Parathyroid adenoma (tissue), 2 donors: ENCODE results near the gene SNAPC1.

ENCODE experiments used
- H2AFZ ChIP-seq: fragments of 300-600 bp; sonication (generic); one replicate; pipeline ENCODE4 v1.7.0; 2017; ENCODE audit warnings: antibody characterized with exemption, mild to moderate bottlenecking
- H3K27ac ChIP-seq: fragments of 300-600 bp; sonication (generic); one replicate; pipeline ENCODE4 v1.7.0; 2017
- H3K27me3 ChIP-seq: fragments of 300-600 bp; sonication (generic); one replicate; pipeline ENCODE4 v1.7.0; 2017; ENCODE audit warnings: low read length; ENCODE audit not compliant: control insufficient read depth, insufficient read depth
- H3K36me3 ChIP-seq: fragments of 300-600 bp; sonication (generic); one replicate; pipeline ENCODE4 v1.7.0; 2017; ENCODE audit warnings: low read length; ENCODE audit not compliant: control insufficient read depth, insufficient read depth
- H3K4me1 ChIP-seq: fragments of 300-600 bp; sonication (generic); one replicate; pipeline ENCODE4 v1.7.0; 2017; ENCODE audit warnings: control low read depth
- H3K4me2 ChIP-seq: fragments of 300-600 bp; sonication (generic); one replicate; pipeline ENCODE4 v1.7.0; 2017; ENCODE audit warnings: low read length
- H3K4me3 ChIP-seq: fragments of 300-600 bp; sonication (generic); one replicate; pipeline ENCODE4 v1.7.0; 2017; ENCODE audit warnings: low read depth, low read length
- H3K79me2 ChIP-seq: fragments of 300-600 bp; sonication (generic); one replicate; pipeline ENCODE4 v1.7.0; 2017; ENCODE audit warnings: control low read depth
- H3K9ac ChIP-seq: fragments of 300-600 bp; sonication (generic); one replicate; pipeline ENCODE4 v1.7.0; 2017; ENCODE audit warnings: mild to moderate bottlenecking
- H3K9me3 ChIP-seq: fragments of 300-600 bp; sonication (generic); one replicate; pipeline ENCODE4 v1.7.0; 2017; ENCODE audit warnings: low read length; ENCODE audit not compliant: control insufficient read depth
- CTCF ChIP-seq: fragments of 300-600 bp; sonication (generic); IDR thresholded peaks from one replicate; pipeline ENCODE4 v1.7.0; 2017; ENCODE audit warnings: antibody characterized with exemption, mild to moderate bottlenecking
- donor health status: primary hyperparathyroidism.

SNAPC1 gene

GRCh38 chr14:61726778-61727658 is 35.2 kb upstream of the SNAPC1 start:
- Histone ChIP-seq H3K36me3 (no peaks in the 10 kb centered on the region), H3K9ac (no peak overlapping the region), H3K4me2 (no peak overlapping the region), H2AFZ (no peak overlapping the region), H3K9me3 (no peaks in the 10 kb centered on the region), H3K27ac (no peak overlapping the region), H3K79me2 (no peaks in the 10 kb centered on the region), H3K4me3 (no peak overlapping the region), H3K4me1 (no peaks in the 10 kb centered on the region), H3K27me3 (no peaks in the 10 kb centered on the region)
- TF ChIP-seq CTCF, result no peak

- Histone ChIP-seq H3K9me3 (no peaks in the 10 kb centered on the region), H3K9ac (no peak overlapping the region), H3K4me3 (no peak overlapping the region), H2AFZ (no peak overlapping the region), H3K27ac (no peak overlapping the region), H3K4me1 (no peaks in the 10 kb centered on the region), H3K79me2 (no peaks in the 10 kb centered on the region), H3K36me3 (no peaks in the 10 kb centered on the region), H3K27me3 (no peaks in the 10 kb centered on the region), H3K4me2 (no peak overlapping the region)
- peak; percentile 55 for TF ChIP-seq CTCF
These were observed 31.4 kb upstream of the SNAPC1 start for GRCh38 chr14:61730756-61731373.

- Histone ChIP-seq H3K9ac (no peak overlapping the region), H3K27ac (no peak overlapping the region), H3K4me3 (no peak overlapping the region), H3K4me2 (no peak overlapping the region), H2AFZ (no peak overlapping the region), H3K79me2 (no peaks in the 10 kb centered on the region), H3K36me3 (peaks cover 2% of the 10 kb centered on the region), H3K9me3 (no peaks in the 10 kb centered on the region), H3K27me3 (no peaks in the 10 kb centered on the region), H3K4me1 (no peaks in the 10 kb centered on the region)
- TF ChIP-seq CTCF, result no peak
These were observed 28.2 kb upstream of the SNAPC1 start for GRCh38 chr14:61733972-61734371.

GRCh38 chr14:61736751-61737150 is 25.5 kb upstream of the SNAPC1 start:
- Histone ChIP-seq H3K27me3 (no peaks in the 10 kb centered on the region), H3K9ac (no peak overlapping the region), H3K9me3 (no peaks in the 10 kb centered on the region), H3K36me3 (peaks cover 2% of the 10 kb centered on the region), H2AFZ (no peak overlapping the region), H3K27ac (no peak overlapping the region), H3K4me2 (no peak overlapping the region), H3K4me3 (no peak overlapping the region), H3K4me1 (no peaks in the 10 kb centered on the region), H3K79me2 (no peaks in the 10 kb centered on the region)
- no peak for TF ChIP-seq CTCF
